Skin of body (tissue), 2 donors: Measurements from ENCODE around the gene LRPAP1. TPM values are rescaled to one million over a fixed set of nuclear protein-coding genes. Genes with fewer than 3 reads are reported as not detected.
"Not testable (repeated sequence)": the region's sequence is repeated elsewhere in the genome, so short reads cannot be mapped to it uniquely, and the experiment has no call there.

Experiments used
- DNase-seq: peaks from one replicate; lab custom pipeline; 2025; lab: John Stamatoyannopoulos, UW
- total RNA-seq: library from RNA; depleted of rRNA; stranded (reverse); fragments of >200 nt; gene quantifications from one replicate; pipeline ENCODE4 v1.2.3, GENCODE V29; 2014

LRPAP1 gene
- total RNA-seq, 1 donor from 2014 or later: 38.8 TPM

DNA sequence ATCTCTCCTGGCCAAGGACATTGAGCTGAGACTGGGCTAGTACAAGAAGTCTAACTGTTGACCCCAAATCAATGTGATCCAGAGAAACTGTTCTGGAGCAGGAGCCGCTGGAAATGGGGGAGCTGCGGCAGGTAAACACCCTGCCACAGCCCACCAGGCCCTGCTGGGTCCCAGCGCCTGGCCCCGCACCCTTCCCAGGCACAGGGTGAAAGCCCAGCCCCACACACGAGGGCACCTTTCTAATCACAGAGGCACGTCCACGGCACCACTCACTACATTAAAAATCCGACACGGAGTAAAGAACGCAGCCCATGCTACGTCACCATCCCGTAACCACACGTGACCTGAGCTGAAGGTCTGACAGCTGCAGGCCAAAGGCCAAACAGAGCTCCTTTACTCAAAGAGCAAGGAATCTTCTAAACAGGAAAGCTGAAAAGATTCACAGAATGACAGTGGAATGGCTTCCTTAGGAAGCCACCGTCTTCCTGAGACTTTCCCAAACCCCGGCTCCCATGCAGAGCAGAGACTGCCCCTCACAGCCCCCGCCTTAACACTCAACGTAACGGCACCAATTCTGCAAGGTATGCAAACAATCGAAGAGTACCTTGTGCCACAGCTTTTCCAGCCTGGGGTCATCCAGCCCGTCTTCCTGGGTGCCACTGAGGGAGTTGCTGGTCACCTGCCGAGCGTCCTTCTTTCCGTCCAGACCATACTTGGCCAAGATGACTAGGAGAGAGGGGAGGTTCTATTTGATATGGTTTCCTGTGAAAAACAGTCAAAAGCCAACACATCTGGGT lies 12.6 kb downstream of the LRPAP1 start:
- no peak for DNase-seq

DNA sequence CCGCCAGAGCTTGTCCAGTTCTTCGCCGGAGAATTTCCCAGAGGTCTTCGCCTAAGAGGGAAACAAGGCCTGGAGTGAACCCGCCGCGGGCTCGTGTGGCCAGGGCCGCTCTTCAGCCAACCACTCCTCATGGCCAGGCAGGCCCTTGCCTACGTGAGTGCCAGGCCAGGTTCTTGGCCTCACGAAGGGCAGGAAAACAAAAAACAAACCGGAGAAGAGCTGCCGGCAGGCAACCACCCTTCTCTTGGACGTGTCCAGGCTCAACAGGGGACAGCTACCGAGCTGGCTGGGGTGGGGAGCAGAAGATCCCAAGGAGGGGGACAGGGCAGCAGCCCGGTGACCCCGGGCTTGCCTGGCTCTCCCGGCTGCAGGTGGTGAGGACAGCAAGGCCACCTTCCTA lies 13.3 kb downstream of the LRPAP1 start:
- no peak for DNase-seq

DNA sequence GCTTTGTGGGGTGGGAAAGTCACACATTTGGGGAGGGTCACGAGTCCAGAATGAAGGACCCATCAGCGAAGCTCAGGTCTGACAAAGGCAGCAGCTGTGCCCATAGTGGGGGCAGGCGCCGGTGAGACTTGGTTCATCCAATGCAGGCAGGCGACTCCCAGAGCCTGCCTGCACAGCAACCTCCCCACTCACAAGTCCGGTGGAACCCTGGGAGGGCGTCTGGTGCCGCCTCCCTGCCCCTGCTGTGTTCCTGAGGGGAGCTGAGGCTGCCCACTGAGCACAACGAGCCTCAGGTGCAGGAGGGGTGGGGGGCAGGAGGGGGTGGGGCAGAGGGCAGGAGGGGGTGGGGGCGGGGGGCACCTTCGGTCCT lies 13.7 kb downstream of the LRPAP1 start:
- DNase-seq: no peak

DNA sequence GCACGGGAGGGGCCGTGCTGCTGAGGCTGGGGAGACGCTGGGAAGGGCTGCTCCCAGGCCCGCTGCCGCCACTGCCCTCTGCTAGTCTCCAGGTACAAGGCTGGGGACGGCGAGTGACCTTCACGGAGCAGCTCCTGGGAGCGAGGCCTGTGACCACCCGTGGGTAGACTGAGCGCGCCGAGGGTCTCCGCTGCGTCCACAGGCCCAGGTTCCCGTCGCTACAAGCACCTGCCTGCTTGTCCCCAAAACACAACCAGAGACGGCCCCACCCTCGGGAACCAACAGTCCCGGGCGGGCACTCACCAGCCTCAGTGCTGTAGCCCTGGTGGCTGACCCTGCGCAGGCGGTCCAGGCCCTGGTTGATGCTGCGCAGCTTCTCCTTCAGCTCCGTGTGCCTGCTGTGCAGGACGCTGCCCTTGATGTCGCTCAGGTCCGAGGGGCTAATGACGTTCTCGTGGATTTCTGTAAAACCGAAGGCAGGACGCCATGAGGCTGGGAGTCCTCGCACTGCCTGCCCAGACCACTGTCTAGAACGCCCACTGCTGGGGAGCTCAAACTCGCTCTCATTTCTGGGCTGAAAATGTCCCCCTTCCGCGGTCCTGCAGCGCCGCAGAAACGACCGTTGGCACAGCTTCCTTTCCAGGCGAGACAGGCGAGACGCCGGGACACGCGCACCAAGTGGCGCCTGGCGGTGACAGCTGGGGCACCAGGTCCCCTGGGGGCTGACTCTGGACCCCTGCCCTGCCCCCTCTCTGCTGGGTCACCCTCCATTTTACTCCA lies 14.3 kb downstream of the LRPAP1 start:
- DNase-seq: no peak

DNA sequence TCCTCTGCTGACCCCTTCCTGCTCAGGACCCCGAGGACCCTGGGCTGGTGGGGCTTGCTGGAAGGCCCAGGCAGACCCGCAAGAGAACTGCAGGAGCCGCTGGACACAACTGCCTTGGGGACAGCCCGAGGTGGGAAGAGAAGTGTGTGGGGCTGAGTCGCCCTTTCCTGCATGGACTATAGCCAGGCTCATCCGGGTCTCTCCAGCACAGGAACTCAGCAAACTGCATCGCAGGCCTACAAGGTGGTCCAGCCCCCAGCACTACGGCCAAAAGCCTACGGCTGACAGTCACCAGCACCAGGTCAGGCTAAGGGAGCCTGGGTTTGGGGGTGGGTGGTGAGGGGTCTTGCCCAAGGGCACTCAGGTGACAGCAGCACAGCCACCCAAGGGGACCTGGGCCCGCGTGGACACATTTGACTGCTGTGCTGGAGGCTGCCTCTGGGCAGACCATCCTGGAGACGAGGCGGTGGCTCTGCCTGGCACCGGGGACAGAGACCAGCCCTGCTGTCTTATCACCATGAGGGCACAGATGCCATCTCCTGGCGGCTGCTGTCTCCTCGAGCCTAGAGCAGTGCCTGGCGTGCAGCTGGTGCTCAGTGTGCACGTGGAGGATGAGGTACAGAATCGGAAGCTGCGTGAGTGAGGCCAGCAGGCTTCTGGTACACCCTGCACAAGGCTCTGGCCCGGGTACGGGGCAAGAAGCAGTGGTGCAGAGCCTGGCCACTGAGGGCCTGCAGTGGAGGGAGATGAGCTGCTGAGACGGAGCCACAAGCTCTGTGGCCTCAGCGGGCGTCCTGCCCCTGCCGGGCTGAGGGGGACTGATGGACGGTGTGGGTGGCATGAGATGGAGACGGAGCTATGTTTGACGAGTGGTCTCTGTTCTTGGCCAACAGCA lies 15.1 kb downstream of the LRPAP1 start:
- DNase-seq: no peak

DNA sequence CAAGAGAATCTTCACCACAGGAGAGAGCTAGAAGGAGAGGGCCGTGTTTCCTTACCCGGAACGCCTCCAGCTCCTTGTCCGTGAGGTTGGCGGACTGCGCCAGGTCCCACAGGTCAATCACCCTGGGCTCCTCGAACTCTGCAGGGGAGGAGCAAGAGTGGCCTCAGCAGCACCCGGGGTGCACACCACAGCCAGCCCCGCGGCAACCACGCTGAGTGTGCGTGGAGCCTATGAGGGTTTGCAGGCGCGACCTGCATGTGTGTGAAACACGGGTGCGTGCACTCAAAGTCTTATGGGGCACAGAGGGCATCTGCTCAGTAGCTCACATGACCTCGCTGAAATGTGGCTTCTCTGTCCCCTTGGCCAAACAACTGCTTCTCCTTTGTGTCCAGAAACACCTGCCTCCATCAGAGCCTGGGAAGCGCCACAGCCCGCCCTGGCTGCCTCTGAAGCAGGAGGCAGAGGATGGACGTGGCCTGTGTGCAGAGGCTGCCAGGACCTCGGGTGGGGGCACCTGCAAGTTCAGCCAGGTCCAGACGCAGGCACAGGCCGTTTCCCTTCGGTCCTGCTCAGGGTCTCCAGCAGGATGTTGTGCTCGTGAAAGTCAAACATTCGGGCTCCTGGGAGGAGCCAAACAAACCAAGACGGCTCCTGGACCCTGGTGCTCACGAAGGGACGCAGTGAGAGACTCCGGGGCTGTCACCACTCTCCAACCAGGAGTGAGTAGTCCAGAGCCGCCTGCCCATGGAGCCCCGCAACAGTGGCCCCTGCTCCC lies 16.0 kb downstream of the LRPAP1 start:
- DNase-seq: no peak

DNA sequence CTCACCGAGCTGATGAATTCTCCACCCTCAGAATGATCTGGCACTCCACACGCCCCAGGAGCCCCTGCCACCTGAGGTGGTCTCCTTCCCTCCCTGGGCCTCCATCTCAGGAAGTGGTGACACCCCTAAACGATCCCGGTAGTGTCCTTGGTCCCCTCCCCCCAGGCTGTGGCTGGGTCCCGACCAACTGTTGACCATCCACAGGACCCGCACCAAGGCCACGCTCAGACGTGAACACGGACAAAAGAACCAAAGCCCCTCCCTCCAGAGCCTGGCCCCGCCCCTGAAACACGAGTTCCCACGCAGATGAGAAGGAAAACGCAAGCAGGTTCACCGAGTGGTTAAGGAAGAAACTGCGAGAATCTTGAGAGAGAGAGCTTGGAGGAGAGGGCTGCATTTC lies 16.6 kb downstream of the LRPAP1 start:
- DNase-seq: no peak

DNA sequence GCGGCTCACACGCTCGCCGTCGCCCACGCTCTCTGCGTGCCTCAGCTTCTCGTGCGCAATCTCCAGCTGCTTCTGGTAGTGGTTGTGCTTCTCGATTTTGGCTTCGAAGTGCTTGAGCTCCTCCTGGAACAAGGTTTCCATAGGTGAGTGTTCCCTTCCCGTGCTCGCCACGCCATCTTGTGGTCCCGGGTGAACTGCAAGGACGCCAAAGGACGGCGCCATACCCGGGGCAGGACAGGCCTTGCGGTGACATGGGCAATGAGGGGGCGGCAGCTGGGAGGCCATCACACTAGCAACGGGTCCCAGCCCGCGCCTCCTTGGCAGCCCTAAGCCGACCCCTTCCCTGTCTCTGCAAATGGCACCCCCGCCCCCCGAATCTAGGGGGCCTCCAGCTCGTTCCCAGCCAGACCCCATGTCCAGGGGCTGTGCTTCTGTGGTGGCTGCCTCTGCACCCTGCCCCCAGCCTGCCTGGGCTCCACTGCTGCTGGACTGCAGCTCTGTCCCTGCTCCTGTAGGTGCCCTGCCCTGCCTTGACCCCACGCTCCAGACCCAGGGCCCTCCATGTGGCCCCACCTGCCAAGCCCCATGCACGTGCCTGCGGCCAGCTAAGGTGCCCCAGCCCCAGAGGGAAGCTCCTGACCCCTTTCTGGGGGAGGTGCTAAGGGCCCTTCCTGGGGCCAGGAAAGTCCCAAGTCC lies 17.3 kb downstream of the LRPAP1 start:
- no peak for DNase-seq

DNA sequence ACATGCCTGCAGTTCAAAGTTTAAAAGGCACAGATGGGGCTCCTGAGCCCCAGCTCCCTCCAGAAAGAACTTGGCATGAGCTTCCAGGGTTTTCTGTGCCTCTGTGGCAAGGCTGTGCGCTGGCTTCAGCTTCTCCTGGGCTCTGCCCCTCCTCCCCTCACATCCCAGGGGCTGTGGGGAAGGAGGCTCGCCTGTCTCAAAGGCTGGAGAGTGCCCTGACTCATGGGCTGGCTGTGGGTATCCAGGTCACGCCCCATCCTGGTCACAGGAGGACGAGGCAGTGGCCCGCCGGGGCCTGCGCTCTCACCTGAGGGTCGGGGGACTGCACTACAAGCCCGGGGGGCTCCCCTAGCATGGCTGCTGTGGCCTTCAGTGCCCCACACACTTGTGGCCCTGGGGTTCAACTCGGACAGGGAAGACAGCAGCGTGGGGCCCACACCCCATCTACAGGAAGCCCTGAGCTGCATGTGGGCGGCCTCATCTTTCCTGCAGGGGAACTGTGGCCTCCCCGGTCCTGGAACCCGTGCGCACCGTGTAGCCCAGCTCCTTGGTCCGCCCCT lies 17.9 kb downstream of the LRPAP1 start:
- no peak for DNase-seq

DNA sequence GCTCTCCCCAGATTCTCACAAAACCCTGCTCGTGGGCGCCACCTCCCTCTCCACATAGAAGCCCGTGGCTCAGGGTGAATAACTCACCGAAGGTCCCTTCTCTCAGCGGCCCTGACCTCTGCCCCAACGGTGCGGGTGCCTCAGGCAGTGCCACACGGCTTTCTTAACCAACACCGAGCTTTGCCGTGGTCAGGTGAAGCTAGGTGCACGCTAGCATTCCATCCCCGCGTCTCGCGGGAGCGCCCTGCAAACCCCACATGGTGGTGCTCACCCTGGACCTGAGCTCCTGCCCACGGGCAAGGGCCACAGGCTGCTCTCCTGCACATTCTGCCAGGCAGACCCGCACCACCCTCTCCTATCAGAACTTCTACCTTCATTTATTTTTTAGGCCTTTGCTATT lies 18.4 kb downstream of the LRPAP1 start:
- DNase-seq: no peak

DNA sequence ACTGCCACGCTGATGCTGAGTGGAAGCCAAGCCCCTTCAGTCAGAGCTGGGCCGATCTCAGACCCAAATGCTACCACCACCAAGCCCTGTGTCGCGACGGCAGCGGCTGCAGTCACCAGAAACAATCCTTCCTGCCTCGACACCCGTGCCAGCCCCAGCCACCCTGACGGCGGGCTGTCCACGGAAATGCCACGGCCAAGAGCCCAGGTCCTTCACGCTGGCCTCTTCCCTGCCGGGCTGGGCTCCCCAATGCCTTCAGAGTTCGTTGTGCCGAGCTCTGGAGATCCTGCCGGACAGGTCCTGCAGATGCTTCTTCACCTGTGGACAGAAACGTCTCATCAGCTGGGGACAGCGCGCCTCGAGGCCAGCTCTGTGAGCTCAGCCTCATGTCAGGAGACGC lies 19.5 kb downstream of the LRPAP1 start:
- DNase-seq: no peak

DNA sequence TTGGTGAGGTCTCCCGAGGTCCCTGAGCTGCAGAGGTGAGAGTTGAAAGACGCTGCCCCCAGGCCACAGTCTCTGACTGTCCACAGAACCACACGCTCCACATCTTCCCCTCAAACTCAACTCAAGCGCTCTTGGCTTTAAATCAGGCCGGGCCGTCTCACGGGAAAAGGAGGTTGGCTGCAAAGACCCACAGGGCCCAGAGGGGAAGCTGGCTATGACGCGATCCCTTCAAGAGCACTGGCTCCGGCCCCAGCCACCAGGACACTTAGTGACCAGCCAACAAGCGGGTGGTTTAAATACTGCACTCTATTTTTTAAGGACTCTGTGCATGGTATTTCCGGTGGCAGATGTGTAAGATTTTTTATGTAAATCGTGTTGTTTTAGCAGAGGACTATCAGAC lies 19.9 kb downstream of the LRPAP1 start:
- DNase-seq: no peak

DNA sequence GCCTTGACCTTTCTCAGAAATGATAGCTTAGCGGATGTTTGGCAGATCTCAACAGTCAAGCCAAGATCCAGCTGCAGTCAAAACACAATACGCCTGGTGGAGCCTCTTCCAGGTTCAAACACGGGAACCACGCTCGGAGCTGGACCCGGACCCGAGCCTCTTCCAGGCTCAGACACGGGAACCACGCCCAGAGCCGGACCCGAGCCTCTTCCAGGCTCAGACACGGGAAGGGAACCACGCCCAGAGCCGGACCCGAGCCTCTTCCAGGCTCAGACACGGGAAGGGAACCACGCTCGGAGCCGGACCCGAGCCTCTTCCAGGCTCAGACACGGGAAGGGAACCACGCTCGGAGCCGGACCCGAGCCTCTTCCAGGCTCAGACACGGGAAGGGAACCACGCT lies 20.6 kb downstream of the LRPAP1 start:
- DNase-seq: not testable (repeated sequence)

DNA sequence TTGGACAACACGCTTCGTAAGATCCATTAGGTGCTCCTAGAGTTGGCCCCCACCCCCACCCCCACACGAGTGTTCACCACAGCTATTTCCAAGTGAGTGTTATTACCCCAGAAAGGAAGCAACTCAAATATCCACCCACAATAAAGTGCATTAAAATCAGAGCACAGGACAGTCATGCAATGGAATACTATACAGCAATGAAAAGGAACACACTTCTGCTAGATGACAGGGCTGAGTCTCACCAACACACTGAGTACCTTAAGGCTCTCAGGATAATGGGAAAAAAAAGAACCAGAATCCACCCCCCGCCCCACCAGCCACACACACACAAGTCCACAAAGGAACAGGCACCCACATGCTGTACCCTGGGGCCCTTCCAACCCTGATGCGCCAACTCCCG lies 21.0 kb downstream of the LRPAP1 start:
- DNase-seq: no peak

DNA sequence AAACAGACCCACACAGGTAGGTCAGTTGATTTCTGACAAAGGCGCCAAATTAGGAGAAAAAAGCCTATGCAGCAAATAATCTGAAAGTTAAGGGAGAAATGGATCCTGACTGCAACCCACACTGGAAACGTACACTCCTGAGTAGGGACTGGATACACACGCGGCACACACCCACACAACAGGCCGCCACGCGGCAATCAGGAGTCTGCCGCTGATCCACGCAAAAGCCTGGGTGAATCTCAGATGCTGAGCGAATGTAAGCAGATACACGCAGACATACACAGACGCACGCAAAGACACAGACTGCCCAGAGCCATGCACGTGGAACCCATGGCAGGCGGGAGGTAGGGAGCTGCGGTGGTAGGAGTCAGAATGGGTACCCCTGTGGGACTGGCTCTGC lies 21.7 kb downstream of the LRPAP1 start:
- DNase-seq: no peak

DNA sequence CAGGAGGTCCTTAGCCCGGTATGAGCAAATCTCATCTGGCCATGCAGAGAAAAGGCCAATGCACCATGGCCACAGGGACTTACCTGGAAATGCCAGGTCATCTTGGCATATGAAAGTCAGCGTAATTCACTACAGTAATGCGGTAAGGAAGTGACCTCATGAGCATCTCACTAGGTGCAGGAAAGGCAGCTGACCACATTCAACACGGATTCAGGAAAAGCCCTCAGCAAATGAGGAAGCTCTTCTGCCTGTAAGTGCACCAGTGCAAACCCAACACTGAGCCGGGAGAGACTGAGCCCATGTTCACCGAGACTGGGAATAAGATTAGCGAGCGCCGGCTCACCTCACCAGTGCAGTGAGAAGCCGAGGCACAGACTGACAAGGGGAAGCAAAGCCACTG lies 23.7 kb downstream of the LRPAP1 start:
- no peak for DNase-seq

DNA sequence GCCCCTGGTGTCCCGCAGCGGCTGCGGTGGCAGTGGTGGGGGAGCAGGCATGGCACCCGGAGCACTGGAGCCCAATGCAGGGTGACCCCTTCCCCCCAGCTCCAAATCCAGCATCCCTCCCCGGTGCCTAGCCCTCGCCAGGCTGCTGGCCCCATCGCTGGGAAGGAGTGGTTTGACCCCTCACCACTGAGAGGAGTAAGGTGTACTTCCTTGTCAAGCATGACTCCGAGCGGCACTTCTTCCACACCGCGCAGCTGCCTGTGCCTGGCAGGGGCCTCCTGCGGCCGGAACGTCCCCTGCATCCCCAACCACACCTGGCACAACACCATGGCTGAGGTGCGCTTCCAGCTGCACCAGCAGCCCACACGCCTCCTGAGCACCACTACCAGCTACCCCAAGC lies 27.0 kb downstream of the LRPAP1 start:
- no peak for DNase-seq

DNA sequence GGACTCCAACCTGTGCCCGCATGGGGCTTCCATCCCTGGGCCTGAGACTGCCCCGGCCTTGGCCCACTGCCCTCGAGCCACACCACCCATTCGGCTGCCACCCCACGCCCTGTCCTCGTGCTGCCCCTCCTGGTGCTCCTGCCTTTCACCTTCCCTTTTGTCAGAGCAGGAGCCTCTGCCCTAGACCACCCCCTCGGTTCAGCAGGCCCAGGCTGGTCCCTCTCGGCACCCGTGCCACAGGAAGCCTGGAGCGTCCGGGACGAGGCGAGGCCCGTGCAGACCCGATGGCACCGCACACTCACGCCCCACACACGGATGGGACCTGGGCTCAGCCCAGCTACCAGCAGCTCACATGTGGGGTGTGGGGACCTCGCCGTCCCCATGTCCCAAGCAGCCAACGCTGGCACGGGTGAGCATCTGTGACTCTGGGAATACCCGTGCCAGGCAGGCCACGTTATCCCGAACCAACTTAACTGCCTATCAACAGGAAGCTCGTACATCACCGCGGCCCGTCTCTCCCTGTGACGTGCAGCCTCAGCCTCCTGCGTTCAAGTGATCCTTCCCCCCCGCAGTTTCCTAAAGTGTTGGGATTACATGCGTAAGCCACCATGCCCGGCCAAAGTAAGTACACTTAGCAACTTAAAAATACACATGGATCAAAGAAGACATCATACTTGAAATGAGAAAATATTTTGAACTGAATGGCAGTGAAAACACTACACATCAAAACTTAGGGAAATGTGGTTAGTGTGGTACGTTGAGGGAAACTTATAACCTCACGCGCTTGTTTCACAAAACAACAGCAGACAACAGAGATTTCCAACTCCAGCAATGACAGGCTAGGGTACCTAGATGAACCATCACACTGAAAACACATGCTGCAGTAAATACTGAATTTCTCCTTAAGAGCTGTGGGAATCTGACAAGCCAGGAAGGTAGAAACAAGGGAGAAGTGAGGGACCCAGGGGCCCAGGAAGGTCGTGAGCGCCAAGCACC lies 29.0 kb downstream of the LRPAP1 start:
- DNase-seq: no peak

DNA sequence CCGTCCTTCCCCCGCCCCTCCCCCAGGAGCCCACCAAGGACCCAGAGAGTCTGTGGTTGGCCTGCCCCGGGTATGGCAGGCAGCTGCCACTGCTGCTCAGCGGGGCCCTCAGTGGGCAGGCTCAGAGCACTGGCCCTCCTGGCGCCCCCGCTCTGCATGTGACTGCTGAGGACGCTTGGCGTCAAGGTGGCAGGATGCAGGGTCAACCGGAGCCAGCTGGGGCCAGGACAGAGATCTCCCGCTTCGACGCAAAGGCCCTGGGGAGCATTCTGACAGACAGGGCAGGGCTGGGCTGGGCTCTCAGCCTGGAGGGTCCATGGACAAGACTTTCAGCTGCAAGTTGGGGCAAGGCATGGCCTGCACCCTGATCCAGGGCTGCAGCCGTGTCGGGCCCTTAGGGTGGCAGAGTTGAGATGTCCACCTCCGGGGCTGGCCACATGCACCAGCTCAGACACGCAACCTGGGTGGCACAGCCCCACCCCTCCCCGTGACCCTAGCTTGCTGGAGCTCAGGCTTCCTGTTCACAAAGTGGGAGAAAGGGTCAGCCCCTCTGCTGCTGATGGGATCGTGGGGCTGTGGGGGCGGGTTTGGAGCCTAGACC lies 30.3 kb downstream of the LRPAP1 start:
- no peak for DNase-seq
